Ramos (cell line): ENCODE measurements around the gene LCOR.

Experiments used
- in situ Hi-C: fragments of 300-500 bp; cut with MboI; formaldehyde crosslinking; loops from one replicate; pipeline ENCODE4 v1.14.3; 2022; ENCODE audit warnings: low sequenced_read_pairs; ENCODE audit not compliant: unreplicated experiment

LCOR gene

DNA sequence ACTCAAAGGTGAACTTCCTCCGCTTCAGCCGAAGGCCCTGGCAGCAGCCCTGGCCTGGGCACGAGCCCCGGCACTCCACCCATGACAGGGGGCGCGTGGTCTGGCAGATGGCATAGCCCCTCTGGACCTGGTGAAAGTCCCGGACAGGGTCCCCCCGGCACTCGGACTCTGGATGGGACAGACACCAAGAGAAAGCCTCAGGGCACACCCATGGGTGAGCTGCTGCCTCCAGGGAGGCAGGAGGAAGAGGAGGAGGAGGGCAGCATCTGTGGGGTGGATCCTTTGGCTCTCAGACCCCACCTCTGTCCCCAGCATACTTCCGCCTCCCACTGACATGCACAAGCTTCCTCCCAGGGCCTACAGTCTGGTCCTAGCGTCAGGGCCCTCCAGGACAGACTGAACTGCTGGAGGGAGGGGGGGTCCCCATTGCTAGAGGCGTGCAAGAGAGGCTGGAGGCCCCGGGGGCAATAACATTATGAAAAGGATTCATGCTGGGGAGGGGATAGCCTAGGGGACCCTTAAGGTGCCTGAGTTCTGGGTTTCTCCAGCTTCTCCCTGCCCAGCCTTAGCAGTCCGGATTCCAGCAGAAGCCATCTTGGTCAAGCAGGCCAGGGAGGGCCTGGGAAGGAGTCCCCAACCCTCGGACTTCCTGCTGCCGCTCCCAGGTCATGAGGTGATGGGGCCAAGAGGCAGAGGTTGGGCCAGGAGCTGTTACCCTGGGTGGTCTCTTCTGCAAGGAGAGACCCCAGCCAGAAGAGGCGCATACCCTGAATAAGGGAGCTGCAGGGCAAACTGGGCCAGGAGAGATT lies 169.3 kb downstream of the LCOR start:
- in situ Hi-C loops: no loop called here

- in situ Hi-C loops: no loop called here
Observed at GRCh38 chr10:97002670-97003069, 170.6 kb downstream of the LCOR start.

DNA sequence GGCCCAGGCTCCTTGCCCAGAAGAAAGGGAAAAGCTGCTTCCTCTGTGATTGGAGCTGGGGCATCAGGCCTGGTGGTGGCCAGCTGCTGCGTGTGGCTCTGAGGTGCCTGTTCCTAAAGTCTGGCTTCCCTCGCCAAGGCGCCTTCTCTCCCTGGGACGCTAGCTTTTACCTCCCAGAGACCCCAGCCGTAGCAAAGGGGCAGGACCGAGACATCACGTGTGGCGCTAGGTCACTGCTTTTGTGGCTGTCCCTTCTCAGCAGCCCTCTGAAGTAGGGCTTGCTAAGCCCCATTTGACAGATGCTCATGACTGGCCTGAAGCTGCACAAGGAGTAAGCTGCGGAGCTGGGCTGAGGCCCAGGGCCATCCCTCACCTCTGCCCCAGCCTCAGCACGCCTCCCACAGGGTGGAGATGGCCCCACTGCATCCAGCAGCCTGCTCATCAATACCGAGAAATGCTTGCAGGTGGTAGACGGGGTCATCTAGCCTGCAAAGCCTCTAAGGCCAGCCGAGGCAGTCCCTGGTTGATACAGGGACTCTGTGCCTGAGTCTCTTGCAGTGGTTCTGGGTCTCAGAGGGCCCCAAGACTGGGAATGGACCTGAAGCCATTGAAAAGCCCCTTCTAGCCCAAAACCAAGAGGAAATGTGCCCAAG lies 171.2 kb downstream of the LCOR start:
- in situ Hi-C loops: no loop called here

- in situ Hi-C loops: no loop called here
Observed at GRCh38 chr10:97003804-97004201, 171.7 kb downstream of the LCOR start.

- in situ Hi-C loops: no loop called here
Observed at GRCh38 chr10:97004591-97004990, 172.5 kb downstream of the LCOR start.

DNA sequence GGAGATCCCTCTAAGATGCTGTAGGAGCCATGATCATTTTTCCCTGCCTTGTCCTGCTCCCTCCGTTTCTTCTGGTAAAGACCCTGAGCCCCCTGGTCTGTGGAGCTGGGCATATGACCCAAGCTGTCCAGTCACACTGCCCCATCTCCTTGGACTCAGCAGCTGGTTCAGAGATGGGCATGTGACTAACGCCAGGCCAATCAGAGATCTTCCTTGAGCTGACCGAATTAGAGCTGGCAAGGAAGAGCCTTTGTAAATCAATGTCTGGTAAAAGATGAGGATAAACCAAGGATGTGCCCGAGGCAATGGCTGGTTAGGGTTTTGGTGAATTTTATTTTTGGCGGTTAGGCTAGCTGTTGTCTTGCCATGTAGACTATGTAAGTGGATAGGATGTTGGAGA lies 173.3 kb downstream of the LCOR start:
- in situ Hi-C loops: no loop called here

DNA sequence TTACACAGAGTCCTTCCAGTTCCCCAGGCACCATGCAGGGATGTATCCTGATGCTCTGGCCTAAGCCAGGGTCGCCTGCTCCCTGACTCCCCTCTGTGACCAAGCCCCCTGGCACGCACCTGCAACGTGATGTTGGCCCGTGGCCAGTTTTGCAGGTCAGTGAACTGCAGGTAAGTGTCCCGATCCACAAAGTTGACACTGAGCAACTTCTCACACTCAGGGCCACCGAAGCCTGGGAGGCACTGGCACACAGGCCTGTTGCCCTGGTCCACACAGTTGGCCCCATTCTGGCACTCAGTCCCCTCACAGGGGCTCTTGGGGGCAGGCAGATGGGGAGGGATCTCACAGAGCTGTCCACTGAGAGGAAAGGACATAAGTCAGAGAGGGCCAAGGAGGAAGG lies 174.3 kb downstream of the LCOR start:
- in situ Hi-C loops: no loop called here

DNA sequence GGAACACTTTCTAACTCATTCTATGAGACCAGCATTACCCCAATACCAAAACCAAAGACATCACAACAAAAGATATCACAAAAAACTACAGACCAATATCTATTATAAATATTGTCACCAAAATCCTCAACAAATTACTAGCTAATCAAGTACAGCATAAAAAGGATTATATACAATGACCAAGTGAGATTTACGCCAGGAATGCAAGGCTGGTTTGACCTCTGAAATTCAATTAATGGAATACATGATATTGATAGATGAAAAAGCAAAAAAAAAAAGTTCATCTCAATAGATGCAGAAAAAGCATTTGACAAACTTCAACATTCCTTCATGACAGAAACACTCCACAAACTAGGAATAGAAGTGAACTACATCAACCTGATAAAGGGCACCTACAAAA lies 175.3 kb downstream of the LCOR start:
- in situ Hi-C loops: no loop called here

DNA sequence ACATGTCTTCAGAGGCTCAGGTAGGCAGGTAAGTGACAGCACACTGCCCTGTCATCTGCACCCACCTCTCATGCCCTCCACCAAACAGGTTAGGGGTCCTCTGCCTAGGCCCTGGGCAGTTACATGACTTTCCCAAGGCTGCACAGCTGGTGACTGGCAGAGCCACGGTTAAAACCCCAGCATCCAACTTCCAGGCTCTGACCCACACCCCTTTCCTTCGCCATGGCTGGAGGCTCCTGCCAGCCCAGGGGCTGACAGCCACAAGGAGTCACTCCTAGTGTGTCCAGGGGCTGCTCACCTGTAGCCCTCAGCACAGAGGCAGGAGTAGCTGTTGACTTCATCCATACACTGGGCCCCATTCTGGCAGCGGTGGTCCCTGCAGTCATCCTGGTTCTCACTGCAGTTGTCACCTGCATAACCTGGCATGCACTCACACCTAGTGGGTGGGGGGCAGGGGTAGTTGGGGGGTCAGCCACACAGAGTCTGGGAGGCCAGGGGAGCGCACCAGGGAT lies 178.7 kb downstream of the LCOR start:
- in situ Hi-C loops: no loop called here

GRCh38 chr10:97011397-97011796 lies 179.3 kb downstream of the LCOR start:
- in situ Hi-C loops: no loop called here

DNA sequence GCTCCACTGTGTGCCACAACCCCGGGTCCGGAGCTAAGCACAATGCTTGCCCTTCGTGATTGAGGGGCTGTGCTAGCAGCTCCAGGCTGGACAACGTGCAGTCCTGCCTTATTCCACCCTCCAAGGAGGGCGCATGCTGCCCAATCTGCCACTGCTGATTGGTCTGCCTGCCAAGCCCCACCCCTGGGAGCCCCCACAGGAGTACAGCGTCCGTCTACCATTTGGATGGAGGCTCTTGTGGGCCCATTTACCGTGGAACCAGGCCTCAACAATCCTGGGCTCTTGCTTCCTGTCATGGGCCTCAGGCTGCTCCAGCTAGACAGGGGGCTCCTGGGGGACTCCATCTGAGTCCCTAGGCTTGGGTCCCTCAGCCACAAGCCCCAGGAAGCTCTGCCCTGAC lies 180.4 kb downstream of the LCOR start:
- in situ Hi-C loops: no loop called here

DNA sequence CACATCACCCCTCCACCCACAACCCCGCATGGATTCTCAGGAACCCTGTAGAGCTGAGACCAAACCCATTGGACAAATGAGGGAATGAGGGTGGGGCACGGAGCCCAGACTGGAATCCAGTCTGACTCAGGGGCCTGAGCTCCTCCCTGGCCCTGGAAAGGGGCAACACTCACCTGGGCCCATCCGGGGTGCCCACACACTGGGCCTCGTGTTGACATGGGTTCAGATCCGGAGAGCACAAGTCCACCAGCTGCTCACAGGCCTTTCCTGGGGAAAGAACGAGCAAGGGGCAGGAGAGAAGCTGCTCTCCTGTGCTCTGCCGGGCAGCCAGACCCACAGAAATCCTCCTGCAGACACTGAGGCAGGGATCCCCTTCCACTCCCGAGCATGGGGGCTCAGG lies 181.5 kb downstream of the LCOR start:
- in situ Hi-C loops: no loop called here

DNA sequence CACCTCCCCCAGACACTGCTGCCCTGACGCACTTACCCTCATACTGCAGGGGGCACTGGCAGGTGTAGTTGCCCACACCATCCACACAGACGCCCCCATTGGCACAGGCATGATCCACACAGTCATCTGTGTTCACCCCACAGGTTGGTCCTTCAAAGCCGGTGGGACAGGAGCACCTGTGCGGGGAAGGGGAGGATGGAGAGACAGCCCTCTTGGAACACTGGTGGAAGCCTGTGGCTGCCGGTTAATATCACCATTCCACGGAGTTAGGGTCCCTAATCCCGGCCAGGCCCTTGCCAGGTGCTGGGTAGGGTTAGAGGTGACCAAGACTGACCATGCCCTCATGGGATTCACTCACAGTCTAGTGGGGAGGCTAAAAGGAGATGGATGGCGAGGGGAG lies 181.9 kb downstream of the LCOR start:
- in situ Hi-C loops: no loop called here

DNA sequence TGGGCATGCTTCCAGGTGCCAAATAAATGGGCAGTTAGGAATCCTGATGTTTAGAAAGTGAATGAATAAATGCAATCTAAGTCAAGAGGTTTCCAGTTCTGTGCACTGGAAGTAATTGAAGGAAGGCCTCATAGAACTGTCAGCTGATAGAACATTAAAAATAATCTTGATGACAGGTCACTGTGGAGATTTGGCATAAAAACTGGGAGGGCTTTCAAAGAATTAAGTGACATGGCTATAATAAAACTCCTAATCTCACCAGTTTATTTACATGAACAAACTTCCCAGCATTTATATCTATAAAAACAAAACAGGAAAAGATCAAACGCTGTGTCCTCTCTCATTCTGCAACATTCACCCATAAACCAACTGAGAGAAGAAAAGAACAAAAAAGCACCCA lies 183.1 kb downstream of the LCOR start:
- in situ Hi-C loops: no loop called here

GRCh38 chr10:97016728-97017473 lies 184.8 kb downstream of the LCOR start:
- in situ Hi-C loops: no loop called here

DNA sequence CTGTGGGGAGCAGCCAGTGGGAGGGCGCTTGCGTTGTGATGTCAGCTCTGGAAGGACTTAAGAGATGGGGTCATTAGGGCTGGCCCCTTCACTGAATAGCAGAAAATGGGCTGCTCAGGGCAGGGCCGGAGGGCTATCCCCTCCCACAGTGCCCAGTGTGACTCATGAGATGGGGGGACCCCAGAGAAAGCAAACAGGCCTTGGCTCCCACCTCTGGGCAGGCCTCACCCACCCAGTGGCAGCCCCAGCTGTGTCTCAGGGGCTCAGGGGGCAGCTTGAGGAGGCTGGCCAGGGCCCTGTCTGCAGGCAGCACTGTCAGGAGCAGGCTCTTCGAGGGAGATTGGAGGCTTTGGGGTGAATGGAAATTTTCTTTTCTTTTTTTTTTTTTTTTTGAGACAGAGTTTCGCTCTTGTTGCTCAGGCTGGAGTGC lies 185.4 kb downstream of the LCOR start:
- in situ Hi-C loops: no loop called here

GRCh38 chr10:97018251-97019212 lies 186.4 kb downstream of the LCOR start:
- in situ Hi-C loops: no loop called here

DNA sequence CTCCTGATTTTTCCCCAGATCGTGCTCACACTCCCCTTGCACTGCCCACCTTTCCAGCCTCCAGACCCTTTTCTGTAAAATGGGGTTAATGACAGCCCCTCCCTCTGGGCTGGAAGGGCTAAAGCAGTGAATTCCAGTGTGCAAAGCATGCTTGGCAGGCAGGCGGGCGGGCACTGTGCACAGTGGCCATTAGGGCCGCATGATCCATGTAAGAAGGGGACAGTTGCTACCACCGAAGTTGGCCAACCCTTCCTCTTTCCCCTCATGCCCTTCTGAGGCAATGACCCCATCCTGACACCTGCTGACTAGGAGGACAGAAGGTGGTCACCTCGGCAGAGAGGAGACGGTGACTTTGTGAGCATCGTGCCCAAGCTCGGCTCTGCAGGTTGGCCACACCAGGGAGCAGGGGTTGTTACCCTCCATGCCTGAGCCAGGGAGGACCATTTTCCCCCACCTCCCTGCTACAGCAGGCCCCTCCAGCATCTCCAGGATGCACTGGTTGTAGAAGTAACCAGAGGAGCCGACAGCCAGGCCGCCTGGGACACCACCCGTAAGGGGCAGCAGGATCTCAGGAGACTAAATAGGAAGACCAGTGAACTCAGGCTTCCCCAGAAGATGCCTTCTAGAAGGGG lies 187.2 kb downstream of the LCOR start:
- in situ Hi-C loops: no loop called here
